ENCODE results near the gene RAB3D. TPM values are rescaled to one million over a fixed set of nuclear protein-coding genes. Genes with fewer than 3 reads are reported as not detected.
A peak's percentile ranks its signal among the peaks of the same experiment; 100 is the strongest.

The RAB3D gene
- total and polyA plus RNA-seq, 2 donors (not counting 1 experiment from before 2014, with no cell fraction given): 11.5 to 20.0 TPM

GRCh38 chr19:11338569-11339253 is 746 bp downstream of the RAB3D start:
- Histone ChIP-seq H3K36me3 (ENCODE audit: control insufficient read depth, insufficient read depth, low read length) (peaks cover 5% of the 10 kb centered on the region), H2AFZ (ENCODE audit: low read length) (no peak overlapping the region), H3K27me3 (ENCODE audit: control insufficient read depth, insufficient read depth, low read length) (no peaks in the 10 kb centered on the region), H3K4me3 (replicated peaks in 1 of 4; ENCODE audit: control extremely low read depth in 1 of 4, insufficient read depth in 1 of 4, low read depth in 3 of 4, low read length in 4 of 4) (peak overlapping the region; percentile 43 to 68 (median 52)), H3K79me2 (ENCODE audit: control insufficient read depth, insufficient read depth, low read length) (no peaks in the 10 kb centered on the region), H3K4me2 (ENCODE audit: extremely low read depth, insufficient read depth, low read length) (peak overlapping the region; percentile 83), H3K9ac (ENCODE audit: insufficient read depth, low read length) (no peak overlapping the region), H3K27ac (ENCODE audit: insufficient read depth, low read length) (no peak overlapping the region), H3K4me1 (ENCODE audit: control insufficient read depth, extremely low read depth, insufficient read depth, low read length) (peaks cover 6% of the 10 kb centered on the region), H3K9me3 (ENCODE audit: control insufficient read depth, insufficient read depth, low read depth, low read length) (no peaks in the 10 kb centered on the region), H4K20me1 (ENCODE audit: control insufficient read depth, extremely low read depth, insufficient read depth, low read length) (no peaks in the 10 kb centered on the region)
- TF ChIP-seq CTCF (conservative IDR thresholded peaks at IDR 0.05 in 1 of 2, IDR thresholded peaks at IDR 0.05 in 1 of 2; ENCODE audit: low read depth in 1 of 2, low read length in 2 of 2) (no peak), EZH2 (IDR thresholded peaks at IDR 0.05; ENCODE audit: low read length, missing control alignments) (no peak)
- no peak for DNase-seq (ENCODE audit: low read depth in 2 of 2)

GRCh38 chr19:11338121-11338520 is 1.3 kb downstream of the RAB3D start:
- Histone ChIP-seq H3K27ac (ENCODE audit: insufficient read depth, low read length) (no peak overlapping the region), H3K4me1 (ENCODE audit: control insufficient read depth, extremely low read depth, insufficient read depth, low read length) (peaks cover 3% of the 10 kb centered on the region), H3K79me2 (ENCODE audit: control insufficient read depth, insufficient read depth, low read length) (no peaks in the 10 kb centered on the region), H4K20me1 (ENCODE audit: control insufficient read depth, extremely low read depth, insufficient read depth, low read length) (no peaks in the 10 kb centered on the region), H2AFZ (ENCODE audit: low read length) (no peak overlapping the region), H3K9ac (ENCODE audit: insufficient read depth, low read length) (no peak overlapping the region), H3K4me3 (replicated peaks in 1 of 4; ENCODE audit: control extremely low read depth in 1 of 4, insufficient read depth in 1 of 4, low read depth in 3 of 4, low read length in 4 of 4) (no peak overlapping the region), H3K27me3 (ENCODE audit: control insufficient read depth, insufficient read depth, low read length) (no peaks in the 10 kb centered on the region), H3K9me3 (ENCODE audit: control insufficient read depth, insufficient read depth, low read depth, low read length) (no peaks in the 10 kb centered on the region), H3K36me3 (ENCODE audit: control insufficient read depth, insufficient read depth, low read length) (peaks cover 5% of the 10 kb centered on the region), H3K4me2 (ENCODE audit: extremely low read depth, insufficient read depth, low read length) (no peak overlapping the region)
- TF ChIP-seq EZH2 (IDR thresholded peaks at IDR 0.05; ENCODE audit: low read length, missing control alignments) (no peak), CTCF (conservative IDR thresholded peaks at IDR 0.05 in 1 of 2, IDR thresholded peaks at IDR 0.05 in 1 of 2; ENCODE audit: low read depth in 1 of 2, low read length in 2 of 2) (no peak)
- no peak for DNase-seq (ENCODE audit: low read depth in 2 of 2)

GRCh38 chr19:11337080-11337479 is 2.4 kb downstream of the RAB3D start:
- H3K9me3 ChIP-seq (ENCODE audit: control insufficient read depth, insufficient read depth, low read depth, low read length): no peaks in the 10 kb centered on the region
- no peaks in the 10 kb centered on the region for H3K27me3 ChIP-seq (ENCODE audit: control insufficient read depth, insufficient read depth, low read length)
- H3K9ac ChIP-seq (ENCODE audit: insufficient read depth, low read length): no peak overlapping the region
- no peaks in the 10 kb centered on the region for H4K20me1 ChIP-seq (ENCODE audit: control insufficient read depth, extremely low read depth, insufficient read depth, low read length)
- no peak overlapping the region for H2AFZ ChIP-seq (ENCODE audit: low read length)
- no peak overlapping the region for H3K27ac ChIP-seq (ENCODE audit: insufficient read depth, low read length)
- peaks cover 3% of the 10 kb centered on the region for H3K4me1 ChIP-seq (ENCODE audit: control insufficient read depth, extremely low read depth, insufficient read depth, low read length)
- no peak overlapping the region for H3K4me2 ChIP-seq (ENCODE audit: extremely low read depth, insufficient read depth, low read length)
- no peak for DNase-seq (ENCODE audit: low read depth in 2 of 2)
- H3K4me3 ChIP-seq (replicated peaks in 1 of 4; ENCODE audit: control extremely low read depth in 1 of 4, insufficient read depth in 1 of 4, low read depth in 3 of 4, low read length in 4 of 4): no peak overlapping the region
- no peaks in the 10 kb centered on the region for H3K79me2 ChIP-seq (ENCODE audit: control insufficient read depth, insufficient read depth, low read length)
- no peak for TF ChIP-seq CTCF (conservative IDR thresholded peaks at IDR 0.05 in 1 of 2, IDR thresholded peaks at IDR 0.05 in 1 of 2; ENCODE audit: low read depth in 1 of 2, low read length in 2 of 2)
- no peak for TF ChIP-seq EZH2 (IDR thresholded peaks at IDR 0.05; ENCODE audit: low read length, missing control alignments)
- peaks cover 5% of the 10 kb centered on the region for H3K36me3 ChIP-seq (ENCODE audit: control insufficient read depth, insufficient read depth, low read length)
